ENCODE measurements around the gene RASSF6. TPM values are rescaled to one million over a fixed set of nuclear protein-coding genes. Genes with fewer than 3 reads are reported as not detected.
"Not testable (repeated sequence)": the region's sequence is repeated elsewhere in the genome, so short reads cannot be mapped to it uniquely, and the experiment has no call there.

RASSF6 gene
- not detected in 2 replicates for total RNA-seq

GRCh38 chr4:73620115-73620792 lies at the start of gene RASSF6:
Gene RASSF6 (minus strand): TSS chr4:73620436. CDS start chr4:73611795, 8,641 bp downstream.
- no peak for DNase-seq (ENCODE audit: low read depth, low spot score)

GRCh38 chr4:73669410-73670183 lies 49.4 kb upstream of the RASSF6 start:
- no peak for DNase-seq (ENCODE audit: low read depth, low spot score)

GRCh38 chr4:73668782-73669201 lies 48.6 kb upstream of the RASSF6 start:
- no peak for DNase-seq (ENCODE audit: low read depth, low spot score)

- not testable (repeated sequence) for DNase-seq (ENCODE audit: low read depth, low spot score)
Observed at GRCh38 chr4:73665924-73666323, 45.7 kb upstream of the RASSF6 start.

GRCh38 chr4:73664470-73664869 lies 44.2 kb upstream of the RASSF6 start:
- DNase-seq (ENCODE audit: low read depth, low spot score): no peak

- DNase-seq (ENCODE audit: low read depth, low spot score): no peak
Observed at GRCh38 chr4:73663576-73663975, 43.3 kb upstream of the RASSF6 start.

GRCh38 chr4:73662709-73663546 lies 42.7 kb upstream of the RASSF6 start:
- DNase-seq (ENCODE audit: low read depth, low spot score): peak; percentile 57

GRCh38 chr4:73661646-73662119 lies 41.4 kb upstream of the RASSF6 start:
- DNase-seq (ENCODE audit: low read depth, low spot score): peak; percentile 99

- no peak for DNase-seq (ENCODE audit: low read depth, low spot score)
Observed at GRCh38 chr4:73660808-73661207, 40.6 kb upstream of the RASSF6 start.

GRCh38 chr4:73653695-73654106 lies 33.5 kb upstream of the RASSF6 start:
- peak; percentile 50 for DNase-seq (ENCODE audit: low read depth, low spot score)

GRCh38 chr4:73650250-73650649 lies 30.0 kb upstream of the RASSF6 start:
- DNase-seq (ENCODE audit: low read depth, low spot score): no peak

GRCh38 chr4:73648478-73648877 lies 28.2 kb upstream of the RASSF6 start:
- DNase-seq (ENCODE audit: low read depth, low spot score): no peak

- DNase-seq (ENCODE audit: low read depth, low spot score): no peak
Observed at GRCh38 chr4:73646117-73646516, 25.9 kb upstream of the RASSF6 start.

GRCh38 chr4:73631565-73632226 lies 11.5 kb upstream of the RASSF6 start:
- no peak for DNase-seq (ENCODE audit: low read depth, low spot score)

GRCh38 chr4:73628834-73629233 lies 8.6 kb upstream of the RASSF6 start:
- DNase-seq (ENCODE audit: low read depth, low spot score): not testable (repeated sequence)

- no peak for DNase-seq (ENCODE audit: low read depth, low spot score)
Observed at GRCh38 chr4:73621357-73621756, 1.1 kb upstream of the RASSF6 start.

- no peak for DNase-seq (ENCODE audit: low read depth, low spot score)
Observed at GRCh38 chr4:73619346-73619745, 890 bp downstream of the RASSF6 start.

- no peak for DNase-seq (ENCODE audit: low read depth, low spot score)
Observed at GRCh38 chr4:73617256-73617655, 3.0 kb downstream of the RASSF6 start.

GRCh38 chr4:73615613-73616012 lies 4.6 kb downstream of the RASSF6 start:
- DNase-seq (ENCODE audit: low read depth, low spot score): no peak

- DNase-seq (ENCODE audit: low read depth, low spot score): no peak
Observed at GRCh38 chr4:73614311-73614867, 5.8 kb downstream of the RASSF6 start.

- DNase-seq (ENCODE audit: low read depth, low spot score): no peak
Observed at GRCh38 chr4:73613130-73613529, 7.1 kb downstream of the RASSF6 start.
